Measurements from ENCODE around the gene UBN1.

DNA sequence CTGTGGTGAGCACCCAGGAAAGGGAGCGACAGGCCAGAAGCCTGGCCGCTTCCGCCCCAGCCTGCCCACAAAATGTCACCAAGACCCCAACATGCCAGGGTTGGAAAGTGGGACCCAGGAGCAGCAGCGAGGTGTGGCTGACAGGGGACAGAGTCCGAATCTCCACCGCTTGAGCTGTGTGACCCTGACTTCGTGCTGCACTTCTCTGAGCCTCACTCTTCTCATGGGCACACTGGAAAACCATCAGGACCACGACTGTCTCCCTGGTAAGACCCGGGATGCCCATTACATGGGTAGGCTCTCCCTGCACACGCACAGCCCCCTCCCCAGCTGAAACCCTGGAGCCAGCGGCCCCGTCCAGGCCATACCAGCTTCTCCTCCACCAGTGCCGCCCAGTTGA lies 54.8 kb downstream of the UBN1 start:
- TF ChIP-seq PPARA (CRISPR knock-in tag; IDR thresholded peaks at IDR 0.05; ENCODE audit: borderline replicate concordance) (no peak), BACH2 (CRISPR knock-in tag; IDR thresholded peaks at IDR 0.05; ENCODE audit: borderline replicate concordance) (no peak), RARB (CRISPR knock-in tag; IDR thresholded peaks at IDR 0.05) (no peak), OSR1 (CRISPR knock-in tag; IDR thresholded peaks at IDR 0.05) (no peak)
